CD14-positive monocyte (primary cell): Measurements from ENCODE around the gene HLA-DOB. TPM values are rescaled to one million over a fixed set of nuclear protein-coding genes. Genes with fewer than 3 reads are reported as not detected.

ENCODE experiments used
- DNase-seq, 3 donors: peaks; one replicate each; pipeline ENCODE4 v3.0.0-alpha.2; 2011 to 2022
- H2AFZ ChIP-seq: 2 replicates; pipeline ENCODE4 v1.6.0; 2012; ENCODE audit warnings: mild to moderate bottlenecking, low read depth, low read length, inconsistent platforms; ENCODE audit not compliant: insufficient read depth, poor library complexity, severe bottlenecking
- H3K27ac ChIP-seq, 2 donors: 1 replicate in 1 of 2; 2 replicates in 1 of 2; pipeline ENCODE4 v1.5.1; 2012 to 2013; ENCODE audit warnings: low read length in 2 of 2, control low read depth in 1 of 2, inconsistent platforms in 1 of 2, low read depth in 1 of 2, mild to moderate bottlenecking in 1 of 2
- H3K27me3 ChIP-seq, 2 donors: one replicate each; pipeline versions ENCODE4 v1.6.0 to v1.6.1; 2011 to 2013; ENCODE audit warnings: low read length in 2 of 2; ENCODE audit not compliant: control insufficient read depth in 2 of 2, insufficient read depth in 2 of 2
- H3K36me3 ChIP-seq, 2 donors: replicated peaks in 1 of 2; 1 replicate in 1 of 2; 2 replicates in 1 of 2; pipeline versions ENCODE4 v1.5.1 to v1.6.1; 2012 to 2013; ENCODE audit warnings: low read length in 2 of 2, control low read depth in 1 of 2, inconsistent platforms in 1 of 2, mild to moderate bottlenecking in 1 of 2; ENCODE audit not compliant: insufficient read depth in 2 of 2, control insufficient read depth in 1 of 2
- H3K4me1 ChIP-seq, 2 donors: 1 replicate in 1 of 2; 2 replicates in 1 of 2; pipeline versions ENCODE4 v1.5.1 to v1.6.1; 2012 to 2013; ENCODE audit warnings: low read length in 2 of 2, control low read depth in 1 of 2, inconsistent platforms in 1 of 2, mild to moderate bottlenecking in 1 of 2, moderate library complexity in 1 of 2; ENCODE audit not compliant: insufficient read depth in 2 of 2, control insufficient read depth in 1 of 2
- H3K4me2 ChIP-seq: replicated peaks from 2 replicates; pipeline ENCODE3; 2012; ENCODE audit warnings: low read length, moderate library complexity, mild to moderate bottlenecking; ENCODE audit not compliant: poor library complexity, severe bottlenecking; ENCODE audit errors: extremely low read depth
- H3K4me3 ChIP-seq, 3 experiments: fragments of 200-600 bp in 1 of 3; sonication (generic) in 1 of 3; replicated peaks in 1 of 3; 1 replicate in 2 of 3; 2 replicates in 1 of 3; pipeline ENCODE4 v1.5.1; 2011 to 2013; ENCODE audit warnings: low read length in 3 of 3, mild to moderate bottlenecking in 3 of 3, control low read depth in 2 of 3, low read depth in 2 of 3, inconsistent platforms in 1 of 3, moderate library complexity in 1 of 3
- H3K79me2 ChIP-seq: 2 replicates; pipeline ENCODE4 v1.6.0; 2012; ENCODE audit warnings: mild to moderate bottlenecking, control low read depth, inconsistent platforms, low read length, moderate library complexity; ENCODE audit not compliant: insufficient read depth
- H3K9ac ChIP-seq: 2 replicates; pipeline ENCODE4 v1.6.0; 2017; ENCODE audit warnings: low read length, mild to moderate bottlenecking; ENCODE audit not compliant: insufficient read depth, poor library complexity, severe bottlenecking
- H3K9me3 ChIP-seq, 2 donors: replicated peaks in 1 of 2; 1 replicate in 1 of 2; 2 replicates in 1 of 2; pipeline versions ENCODE4 v1.5.1 to v1.6.1; 2012 to 2013; ENCODE audit warnings: low read length in 2 of 2, control low read depth in 1 of 2; ENCODE audit not compliant: control insufficient read depth in 1 of 2, insufficient read depth in 1 of 2
- H4K20me1 ChIP-seq: 2 replicates; pipeline ENCODE4 v1.6.0; 2012; ENCODE audit warnings: mild to moderate bottlenecking, low read length, control low read depth, moderate library complexity; ENCODE audit not compliant: insufficient read depth
- H3K27ac Mint-ChIP-seq, 7 donors: one replicate each; pipeline ENCODE4 v1.8.0; 2020; ENCODE audit warnings: mild to moderate bottlenecking in 7 of 7, mixed read lengths in 7 of 7, moderate library complexity in 6 of 7, inconsistent platforms in 2 of 7
- H3K27me3 Mint-ChIP-seq, 3 donors: one replicate each; pipeline ENCODE4 v1.8.0; 2021 to 2022; ENCODE audit warnings: low read depth in 3 of 3, mild to moderate bottlenecking in 3 of 3, mixed read lengths in 3 of 3, moderate library complexity in 3 of 3, inconsistent platforms in 1 of 3
- H3K36me3 Mint-ChIP-seq, 2 donors: one replicate each; pipeline ENCODE4 v1.8.0; 2020; ENCODE audit warnings: mixed read lengths in 2 of 2, inconsistent platforms in 1 of 2, mild to moderate bottlenecking in 1 of 2
- H3K4me1 Mint-ChIP-seq: one replicate; pipeline ENCODE4 v1.8.0; 2020; ENCODE audit warnings: mild to moderate bottlenecking, mixed read lengths
- H3K4me3 Mint-ChIP-seq, 2 donors: one replicate each; pipeline ENCODE4 v1.8.0; 2020; ENCODE audit warnings: mild to moderate bottlenecking in 2 of 2, mixed read lengths in 2 of 2, moderate library complexity in 1 of 2
- H3K9me3 Mint-ChIP-seq, 7 donors: one replicate each; pipeline ENCODE4 v1.8.0; 2020 to 2022; ENCODE audit warnings: mixed read lengths in 7 of 7, mild to moderate bottlenecking in 6 of 7, moderate library complexity in 6 of 7, inconsistent platforms in 2 of 7
- CTCF ChIP-seq: fragments of 200-600 bp; IDR thresholded peaks from one replicate; pipeline ENCODE4 v1.8.0; 2022; ENCODE audit warnings: antibody characterized with exemption, mild to moderate bottlenecking
- WGBS: methylation state at CpG from one replicate; pipeline ENCODE4 v1.1.5; 2013; ENCODE audit warnings: missing lambda C conversion rate; ENCODE audit not compliant: insufficient coverage; 5-methylcytosine and 5-hydroxymethylcytosine counted together
- intact Hi-C, 2 donors: fragments of 100-400 bp; cut with micrococcal nuclease; formaldehyde crosslinking; loops; one replicate each; pipeline versions ENCODE4 v1.15.0 to v1.15.1; 2023
- polyA plus RNA-seq, 3 donors: library from polyadenylated mRNA; depleted of rRNA in 1 of 3; unstranded in 2 of 3; stranded (reverse) in 1 of 3; fragments of 300-500 nt in 2 of 3; fragments of >200 nt in 1 of 3; fragmentation: Illumina TruSeq in 2 of 3; gene quantifications; 1 replicate in 2 of 3; 2 replicates in 1 of 3; pipeline ENCODE4 v1.2.3, GENCODE V29; 2012 to 2021

HLA-DOB gene
- polyA plus RNA-seq, 3 donors: 0.25 to 6.2 (median 0.64) TPM

GRCh38 chr6:32803416-32803815, 13.4 kb downstream of the HLA-DOB start:
- H3K27me3 ChIP-seq: peaks cover 0 to 9% of the 10 kb centered on the region in 2 donors
- no peak overlapping the region for H3K9ac ChIP-seq
- no peak overlapping the region for H2AFZ ChIP-seq
- H3K4me3 ChIP-seq: no peak overlapping the region
- Mint-ChIP-seq H3K4me1 (peaks cover 9% of the 10 kb centered on the region), H3K9me3 (peaks cover 6 to 8% (median 7%) of the 10 kb centered on the region in 7 donors), H3K27me3 (peaks cover 9 to 19% (median 14%) of the 10 kb centered on the region in 3 donors), H3K27ac (no peak overlapping the region), H3K4me3 (no peak overlapping the region), H3K36me3 (peaks cover 2 to 3% of the 10 kb centered on the region in 2 donors)
- peaks cover 5 to 6% of the 10 kb centered on the region in 2 donors for H3K9me3 ChIP-seq
- H3K27ac ChIP-seq: no peak overlapping the region
- no peaks in the 10 kb centered on the region for H3K79me2 ChIP-seq
- H3K4me1 ChIP-seq: no peaks in the 10 kb centered on the region
- intact Hi-C loops: no loop called here
- no peak for TF ChIP-seq CTCF
- no peak overlapping the region for H3K4me2 ChIP-seq
- H3K36me3 ChIP-seq: no peaks in the 10 kb centered on the region
- H4K20me1 ChIP-seq: no peaks in the 10 kb centered on the region
- no peak for DNase-seq
- WGBS: 40% methylated on average over 2 of the region's 2 CpGs

GRCh38 chr6:32799740-32800139, 17.1 kb downstream of the HLA-DOB start:
- Mint-ChIP-seq H3K4me1 (peaks cover 27% of the 10 kb centered on the region), H3K27me3 (peaks cover 2 to 18% (median 11%) of the 10 kb centered on the region in 3 donors), H3K4me3 (no peak overlapping the region), H3K9me3 (peaks cover 7 to 9% (median 9%) of the 10 kb centered on the region in 7 donors), H3K36me3 (peaks cover 2 to 3% of the 10 kb centered on the region in 2 donors), H3K27ac (no peak overlapping the region)
- Histone ChIP-seq H3K27me3 (peaks cover 0 to 9% of the 10 kb centered on the region in 2 donors), H3K4me3 (no peak overlapping the region), H3K27ac (no peak overlapping the region), H2AFZ (no peak overlapping the region), H3K79me2 (no peaks in the 10 kb centered on the region), H3K36me3 (no peaks in the 10 kb centered on the region), H3K4me2 (no peak overlapping the region), H3K4me1 (peaks cover 25 to 27% of the 10 kb centered on the region in 2 donors), H4K20me1 (no peaks in the 10 kb centered on the region), H3K9me3 (peaks cover 5 to 6% of the 10 kb centered on the region in 2 donors), H3K9ac (no peak overlapping the region)
- no CpG with 5 or more reads among the region's 3 CpGs for WGBS
- DNase-seq: no peak
- TF ChIP-seq CTCF: no peak
- intact Hi-C loops: loop anchor here (5.0 to 10.0 kb wide), 3 partner anchors 95 to 555 kb away; no protein-coding TSS in a partner anchor
